Measurements from ENCODE around the gene FIS1.

FIS1 gene

DNA sequence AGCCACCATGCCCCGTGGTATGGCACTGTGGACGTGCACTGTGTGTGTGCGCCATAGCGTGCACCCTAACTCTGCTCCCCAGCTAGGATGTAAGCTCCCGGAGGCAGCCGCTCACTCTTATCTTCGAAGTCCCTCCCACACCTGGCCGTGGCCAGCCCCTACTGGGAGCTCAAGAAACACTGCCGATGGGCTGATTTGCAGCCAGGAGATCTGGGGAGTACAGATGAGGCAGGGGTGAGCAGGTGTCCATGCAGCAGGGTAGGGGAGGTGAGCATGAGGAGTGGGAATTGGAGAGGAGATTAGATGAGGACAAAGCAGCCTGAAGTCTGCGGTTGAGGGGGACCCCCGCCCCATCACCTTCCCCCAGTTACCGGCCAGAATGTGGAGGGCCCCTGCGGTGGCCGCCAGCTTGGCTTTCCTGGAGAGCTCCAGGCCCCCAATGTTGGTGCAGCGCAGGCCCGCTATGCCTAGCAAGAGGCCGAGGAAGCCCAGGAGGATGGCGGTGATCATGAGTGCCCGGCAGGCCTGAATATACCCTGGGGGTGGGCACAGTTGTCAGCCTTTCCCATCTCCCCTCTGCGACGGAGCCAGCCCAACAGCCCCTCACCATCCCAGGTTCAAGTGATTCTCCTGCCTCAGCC is 10.9 kb downstream of the FIS1 start:
- no peak for DNase-seq (ENCODE audit: low read depth)

- no peak for DNase-seq (ENCODE audit: low read depth)
These were observed 12.6 kb downstream of the FIS1 start for GRCh38 chr7:101232141-101232850.

DNA sequence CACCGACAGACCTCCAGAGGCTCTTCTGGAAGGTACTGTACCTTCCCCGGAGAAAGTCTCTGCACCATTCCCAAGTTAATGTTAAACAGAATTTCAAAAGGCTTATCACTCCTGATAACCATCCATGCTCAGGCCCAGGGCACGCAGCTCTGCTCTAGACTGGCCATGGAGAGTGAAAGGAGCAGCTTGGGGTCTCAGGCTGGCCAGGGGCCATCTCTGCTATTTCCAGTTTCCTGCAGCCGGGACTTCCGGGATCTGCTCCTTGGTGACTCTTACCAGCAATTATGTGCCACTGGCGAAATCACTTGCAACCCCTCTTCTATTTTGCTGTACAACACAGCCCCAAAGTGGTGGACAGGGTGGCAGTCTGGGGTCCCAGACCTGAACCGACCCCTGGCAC is 13.2 kb downstream of the FIS1 start:
- DNase-seq (ENCODE audit: low read depth): no peak

GRCh38 chr7:101226721-101227120 is 18.2 kb downstream of the FIS1 start:
- DNase-seq (ENCODE audit: low read depth): no peak

- DNase-seq (ENCODE audit: low read depth): no peak
These were observed 19.2 kb downstream of the FIS1 start for GRCh38 chr7:101225650-101226049.

- DNase-seq (ENCODE audit: low read depth): no peak
These were observed 21.4 kb downstream of the FIS1 start for GRCh38 chr7:101223528-101223927.

GRCh38 chr7:101222275-101222830 is 22.5 kb downstream of the FIS1 start:
- no peak for DNase-seq (ENCODE audit: low read depth)

DNA sequence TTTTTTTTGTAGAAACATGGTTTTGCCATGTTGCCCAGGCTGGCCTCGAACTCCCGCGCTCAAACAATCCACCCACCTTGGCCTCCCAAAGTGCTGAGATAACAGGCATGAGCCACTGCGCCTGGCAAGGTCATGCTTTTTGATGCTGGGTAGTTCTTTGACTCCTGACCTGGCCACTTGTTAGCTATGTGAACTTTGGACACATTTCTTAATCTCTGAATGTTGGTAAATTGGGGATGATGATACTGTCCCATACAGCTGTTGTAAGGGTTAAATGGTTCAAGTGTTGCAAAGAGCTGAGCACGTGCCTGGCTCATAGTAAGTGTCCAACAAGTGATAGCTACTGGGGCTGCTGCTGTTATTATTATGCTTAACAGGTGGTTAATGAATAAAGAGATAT is 24.6 kb downstream of the FIS1 start:
- no peak for DNase-seq (ENCODE audit: low read depth)

GRCh38 chr7:101218236-101219125 is 26.4 kb downstream of the FIS1 start:
- no peak for DNase-seq (ENCODE audit: low read depth)

DNA sequence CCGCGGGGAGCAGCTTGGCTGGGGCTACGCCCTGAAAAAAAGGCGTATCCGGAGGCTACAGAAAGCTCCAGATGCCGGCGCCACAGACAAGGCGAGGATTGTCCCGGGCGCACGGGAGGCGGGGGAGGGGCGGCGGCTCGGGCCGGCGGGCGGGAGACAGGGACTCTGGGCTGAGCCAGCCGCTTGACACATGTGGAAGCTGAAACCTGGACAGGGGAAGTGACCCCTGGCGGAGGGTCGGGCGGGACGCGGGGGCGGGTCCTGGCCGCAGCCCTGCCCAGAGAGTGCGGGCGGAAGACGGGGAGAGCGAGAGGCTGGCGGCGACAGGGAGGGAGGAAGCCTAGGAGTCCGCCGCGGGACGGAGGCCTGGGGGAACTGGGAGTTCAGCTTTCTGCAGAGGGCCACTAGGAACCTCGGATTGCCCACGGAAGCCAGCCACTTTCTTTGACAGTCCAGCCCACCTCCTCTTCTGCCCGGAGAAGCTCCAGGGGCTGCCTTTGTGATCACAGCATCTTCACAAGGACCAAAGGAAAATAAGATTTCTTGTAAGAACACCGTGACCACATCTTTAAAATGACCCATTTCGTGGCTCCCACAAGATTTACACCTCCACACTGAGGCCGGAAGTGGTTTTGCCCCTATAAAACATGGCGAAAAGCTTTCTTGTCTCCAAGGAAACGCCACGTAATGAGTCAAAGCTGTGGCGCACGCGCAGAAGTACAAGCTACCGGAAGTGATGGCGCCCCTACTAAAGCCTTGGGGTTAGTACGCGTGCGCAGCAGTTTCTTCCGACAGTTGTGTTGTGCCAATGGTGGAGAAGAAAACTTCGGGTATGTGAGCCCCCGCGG is 27.3 kb downstream of the FIS1 start, which contains the start of the genes PLOD3 and ZNHIT1:
Gene PLOD3 (minus strand): TSS at position 194 of the 848 bp plus-strand sequence. CDS start 307 bp downstream, outside the sequence.
Gene ZNHIT1 (plus strand): TSS at position 778 of the 848 bp plus-strand sequence. CDS start 31 bp downstream, at position 809.
- DNase-seq (ENCODE audit: low read depth): peak; percentile 93

DNA sequence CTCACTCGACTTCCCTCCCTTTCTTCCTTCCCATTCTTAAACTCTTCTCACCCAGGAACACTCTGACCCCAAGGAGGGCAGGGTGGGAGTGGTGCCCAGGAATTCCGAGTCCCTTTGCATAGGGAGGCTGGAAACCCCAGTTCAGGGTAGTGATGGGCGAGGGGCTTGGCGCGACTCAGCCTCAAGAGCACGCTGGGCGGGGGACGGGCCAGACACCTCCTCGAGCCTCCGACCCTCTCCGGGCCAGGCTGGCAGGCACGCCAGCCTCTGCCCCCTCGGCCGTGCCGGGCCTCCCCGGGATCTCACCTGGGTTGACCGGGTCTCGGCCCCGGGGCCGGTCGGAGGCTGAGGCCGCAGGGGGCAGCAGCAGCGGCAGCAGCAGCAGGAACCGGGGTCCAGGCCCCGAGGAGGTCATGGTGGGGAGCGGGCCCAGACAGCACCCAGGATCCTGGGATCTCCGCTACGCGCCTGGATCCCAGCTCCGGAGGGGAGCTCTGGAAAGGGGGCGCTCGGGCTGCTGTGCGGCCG is 28.0 kb downstream of the FIS1 start:
- no peak for DNase-seq (ENCODE audit: low read depth)

- DNase-seq (ENCODE audit: low read depth): no peak
These were observed 28.7 kb downstream of the FIS1 start for GRCh38 chr7:101216001-101216859.

DNA sequence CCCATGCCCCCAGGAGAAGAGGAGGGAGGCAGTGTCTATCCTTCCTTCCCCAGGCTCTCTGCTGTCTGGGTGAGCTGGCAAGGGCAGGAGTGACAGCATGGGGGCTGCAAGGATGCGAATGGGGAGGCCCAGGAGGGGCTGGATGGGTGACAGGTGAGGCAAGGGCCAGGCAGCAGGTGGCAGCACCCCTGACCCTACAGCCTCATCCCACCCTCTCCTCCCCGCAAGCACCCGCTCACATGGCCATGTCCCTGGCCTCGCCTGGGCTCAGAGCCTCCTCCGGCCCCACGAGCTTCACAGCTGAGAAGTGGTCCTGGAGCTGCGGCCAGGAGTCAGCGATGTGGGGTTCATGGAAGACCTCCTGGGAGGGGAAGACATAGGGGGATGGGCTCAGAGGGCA is 32.9 kb downstream of the FIS1 start:
- no peak for DNase-seq (ENCODE audit: low read depth)

DNA sequence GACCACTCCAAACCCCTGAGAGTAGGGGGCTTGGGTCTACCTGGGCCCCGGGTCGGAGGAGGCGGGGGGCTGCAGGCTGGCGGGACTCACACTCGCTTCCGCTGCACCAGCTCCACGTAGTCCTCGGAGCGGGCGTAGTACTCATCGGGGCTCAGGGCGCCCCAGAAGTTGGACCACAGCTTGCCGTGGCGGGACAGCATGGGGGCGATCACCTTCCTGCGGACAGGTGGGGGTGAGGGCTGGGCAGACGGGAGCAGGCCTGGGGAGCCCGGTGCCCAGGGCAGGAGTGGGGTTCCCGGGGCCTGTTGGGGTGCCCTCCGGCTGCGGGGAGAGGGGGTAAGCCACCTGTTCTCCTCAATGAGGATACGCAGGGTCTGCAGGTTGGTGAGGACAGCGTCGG is 33.4 kb downstream of the FIS1 start:
- DNase-seq (ENCODE audit: low read depth): no peak

- no peak for DNase-seq (ENCODE audit: low read depth)
These were observed 34.7 kb downstream of the FIS1 start for GRCh38 chr7:101210143-101210542.

GRCh38 chr7:101208794-101209193 is 36.1 kb downstream of the FIS1 start:
- no peak for DNase-seq (ENCODE audit: low read depth)

- no peak for DNase-seq (ENCODE audit: low read depth)
These were observed 37.4 kb downstream of the FIS1 start for GRCh38 chr7:101207459-101207858.

GRCh38 chr7:101206665-101207042 is 38.2 kb downstream of the FIS1 start:
- DNase-seq (ENCODE audit: low read depth): no peak

- DNase-seq (ENCODE audit: low read depth): no peak
These were observed 38.8 kb downstream of the FIS1 start for GRCh38 chr7:101205901-101206664.

Measured in T follicular helper cell (primary cell).